ENCODE data around the gene EHF.

DNA sequence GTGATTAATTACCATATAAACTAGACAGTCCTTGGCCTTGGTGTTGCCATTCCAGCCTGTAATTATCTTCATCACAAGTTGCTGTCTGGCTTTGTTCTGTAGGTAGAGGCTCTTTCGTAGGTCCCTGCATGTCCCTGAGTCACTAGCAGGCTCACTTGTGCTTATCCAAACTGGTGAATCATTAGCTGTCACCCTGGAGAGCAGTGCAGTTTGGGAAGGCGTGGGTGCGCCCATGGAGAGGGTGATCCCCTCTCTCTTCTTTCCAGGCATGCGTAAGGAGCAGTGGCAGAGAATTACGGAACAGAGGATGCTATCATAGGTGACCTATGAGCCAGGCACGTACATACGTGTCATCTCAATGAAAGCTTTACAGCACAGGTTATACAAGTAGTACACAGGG lies 11.0 kb upstream of the EHF start:
- TF ChIP-seq POLR2A (IDR thresholded peaks at IDR 0.05): no peak
- TF ChIP-seq, protein P1, sequence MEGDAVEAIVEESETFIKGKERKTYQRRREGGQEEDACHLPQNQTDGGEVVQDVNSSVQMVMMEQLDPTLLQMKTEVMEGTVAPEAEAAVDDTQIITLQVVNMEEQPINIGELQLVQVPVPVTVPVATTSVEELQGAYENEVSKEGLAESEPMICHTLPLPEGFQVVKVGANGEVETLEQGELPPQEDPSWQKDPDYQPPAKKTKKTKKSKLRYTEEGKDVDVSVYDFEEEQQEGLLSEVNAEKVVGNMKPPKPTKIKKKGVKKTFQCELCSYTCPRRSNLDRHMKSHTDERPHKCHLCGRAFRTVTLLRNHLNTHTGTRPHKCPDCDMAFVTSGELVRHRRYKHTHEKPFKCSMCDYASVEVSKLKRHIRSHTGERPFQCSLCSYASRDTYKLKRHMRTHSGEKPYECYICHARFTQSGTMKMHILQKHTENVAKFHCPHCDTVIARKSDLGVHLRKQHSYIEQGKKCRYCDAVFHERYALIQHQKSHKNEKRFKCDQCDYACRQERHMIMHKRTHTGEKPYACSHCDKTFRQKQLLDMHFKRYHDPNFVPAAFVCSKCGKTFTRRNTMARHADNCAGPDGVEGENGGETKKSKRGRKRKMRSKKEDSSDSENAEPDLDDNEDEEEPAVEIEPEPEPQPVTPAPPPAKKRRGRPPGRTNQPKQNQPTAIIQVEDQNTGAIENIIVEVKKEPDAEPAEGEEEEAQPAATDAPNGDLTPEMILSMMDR (IDR thresholded peaks at IDR 0.05 in 4 of 5, conservative IDR thresholded peaks at IDR 0.05 in 1 of 5): no peak
